GM23338 (cell line): ENCODE measurements around the gene UPK1B. TPM values are rescaled to one million over a fixed set of nuclear protein-coding genes. Genes with fewer than 3 reads are reported as not detected.

Experiments
- ATAC-seq: fragments of 200-7000 bp; cut with Tn5 transposase; 3 replicates; pipeline ENCODE4 v1.9.1; 2020
- DNase-seq: peaks from one replicate; pipeline ENCODE4 v3.0.0-alpha.2; 2015; ENCODE audit warnings: low spot score
- H2AFZ ChIP-seq: fragments of 200-600 bp; sonication (generic); 2 replicates; pipeline ENCODE4 v1.8.0; 2016; ENCODE audit warnings: antibody characterized with exemption, mild to moderate bottlenecking, moderate library complexity
- H3F3A ChIP-seq: fragments of 200-600 bp; sonication (generic); replicated peaks from 2 replicates; pipeline ENCODE4 v1.8.0; 2017; ENCODE audit warnings: antibody characterized with exemption, mixed run types, low read depth
- H3K27ac ChIP-seq: fragments of 200-600 bp; sonication (generic); 2 replicates; pipeline ENCODE4 v1.6.1; 2016; ENCODE audit warnings: low read depth
- H3K27me3 ChIP-seq: fragments of 200-600 bp; sonication (generic); 2 replicates; pipeline ENCODE4 v1.8.0; 2016; ENCODE audit warnings: mild to moderate bottlenecking, mixed run types, moderate library complexity; ENCODE audit not compliant: insufficient read depth
- H3K36me3 ChIP-seq: fragments of 200-600 bp; sonication (generic); 2 replicates; pipeline ENCODE4 v1.8.0; 2016; ENCODE audit warnings: mild to moderate bottlenecking; ENCODE audit not compliant: insufficient read depth
- H3K4me1 ChIP-seq: fragments of 200-600 bp; sonication (generic); 2 replicates; pipeline ENCODE4 v1.8.0; 2016; ENCODE audit warnings: mild to moderate bottlenecking, moderate library complexity; ENCODE audit not compliant: insufficient read depth
- H3K4me2 ChIP-seq: fragments of 200-600 bp; sonication (generic); 2 replicates; pipeline ENCODE4 v1.7.1; 2017; ENCODE audit warnings: mixed run types
- H3K4me3 ChIP-seq: fragments of 200-600 bp; sonication (generic); 2 replicates; pipeline ENCODE4 v1.6.1; 2016; ENCODE audit warnings: mixed run types
- H3K79me2 ChIP-seq: fragments of 200-600 bp; sonication (generic); replicated peaks from 2 replicates; pipeline ENCODE4 v1.8.0; 2017; ENCODE audit warnings: mild to moderate bottlenecking; ENCODE audit not compliant: insufficient read depth
- H3K9me2 ChIP-seq: fragments of 200-600 bp; sonication (generic); 2 replicates; pipeline ENCODE4 v1.8.0; 2017; ENCODE audit not compliant: insufficient read depth
- H4K20me1 ChIP-seq: fragments of 200-600 bp; sonication (generic); replicated peaks from 2 replicates; pipeline ENCODE4 v1.8.0; 2017; ENCODE audit warnings: mild to moderate bottlenecking; ENCODE audit not compliant: insufficient read depth
- H3K27ac Mint-ChIP-seq: 2 replicates; pipeline ENCODE4 v1.8.0; 2020; ENCODE audit warnings: inconsistent platforms, mild to moderate bottlenecking, moderate library complexity, mixed read lengths
- H3K27me3 Mint-ChIP-seq: 3 replicates; pipeline ENCODE4 v1.8.0; 2022; ENCODE audit warnings: low read depth, mild to moderate bottlenecking, moderate library complexity, mixed read lengths, inconsistent platforms; ENCODE audit not compliant: insufficient read depth, poor library complexity
- H3K36me3 Mint-ChIP-seq: 3 replicates; pipeline ENCODE4 v1.8.0; 2021; ENCODE audit warnings: low read depth, mild to moderate bottlenecking, inconsistent platforms, moderate library complexity, mixed read lengths
- H3K4me1 Mint-ChIP-seq: 3 replicates; pipeline ENCODE4 v1.8.0; 2020; ENCODE audit warnings: mild to moderate bottlenecking, inconsistent platforms, mixed read lengths
- H3K4me3 Mint-ChIP-seq: 3 replicates; pipeline ENCODE4 v1.8.0; 2021; ENCODE audit warnings: moderate library complexity, mild to moderate bottlenecking, inconsistent platforms, mixed read lengths
- H3K9me3 Mint-ChIP-seq: 3 replicates; pipeline ENCODE4 v1.8.0; 2020; ENCODE audit warnings: moderate library complexity, mild to moderate bottlenecking, inconsistent platforms, mixed read lengths
- CREB1 ChIP-seq: fragments of 250-450 bp; sonication (Bioruptor Pico); IDR thresholded peaks from 2 replicates; pipeline ENCODE4 v1.5.0; 2020; ENCODE audit warnings: low read depth, mild to moderate bottlenecking, moderate library complexity
- CTCF ChIP-seq, 2 experiments: fragments of 200-600 bp in 1 of 2; sonication (generic) in 1 of 2; conservative IDR thresholded peaks; 2 replicates each; pipeline versions ENCODE4 v1.5.1 to v1.6.1; 2016 to 2017; ENCODE audit warnings: antibody characterized with exemption in 2 of 2, low read depth in 2 of 2, mild to moderate bottlenecking in 2 of 2, moderate library complexity in 1 of 2
- EZH2 ChIP-seq: fragments of 200-600 bp; sonication (generic); IDR thresholded peaks from one replicate; pipeline ENCODE4 v1.8.0; 2017; ENCODE audit warnings: antibody characterized with exemption, mild to moderate bottlenecking, low read depth; ENCODE audit not compliant: unreplicated experiment
- JUNB ChIP-seq: IDR thresholded peaks from one replicate; pipeline ENCODE4 v1.6.1; 2016; ENCODE audit warnings: antibody characterized with exemption; ENCODE audit not compliant: unreplicated experiment
- POLR2AphosphoS5 ChIP-seq: IDR thresholded peaks from 2 replicates; pipeline ENCODE4 v1.6.1; 2016; ENCODE audit warnings: antibody characterized with exemption, low read depth
- REST ChIP-seq: IDR thresholded peaks from one replicate; pipeline ENCODE4 v1.6.1; 2018; ENCODE audit warnings: antibody characterized with exemption; ENCODE audit not compliant: unreplicated experiment
- STAT1 ChIP-seq: IDR thresholded peaks from one replicate; pipeline ENCODE4 v1.6.1; 2016; ENCODE audit warnings: antibody characterized with exemption; ENCODE audit not compliant: unreplicated experiment
- ZNF114 ChIP-seq: fragments of 250-450 bp; sonication (Bioruptor Pico); IDR thresholded peaks from 2 replicates; pipeline ENCODE4 v1.5.0; 2020; ENCODE audit warnings: mild to moderate bottlenecking, moderate library complexity
- polyA plus RNA-seq: library from polyadenylated mRNA; unstranded; fragments of >200 nt; fragmentation: Nextera tagmentation; extraction: Ambion mirVana; gene quantifications from 2 replicates; pipeline ENCODE4 v1.2.1, GENCODE V29; 2016
- total RNA-seq: library from RNA; depleted of rRNA; stranded (reverse); fragments of >200 nt; shearing (Covaris generic); gene quantifications from 2 replicates; pipeline ENCODE4 v1.2.3, GENCODE V29; 2014

The UPK1B gene
- total and polyA plus RNA-seq, 2 experiments from 2014 or later: 0.39 to 0.66 TPM

GRCh38 chr3:119181765-119182164 is 8.4 kb downstream of the UPK1B start (continued):
- TF ChIP-seq REST: no peak
- no peak for TF ChIP-seq EZH2
- no peak for TF ChIP-seq CTCF (conservative IDR thresholded peaks at IDR 0.05; ENCODE audit: low read depth in 2 of 2)
- no peak for TF ChIP-seq STAT1

- H3K9me3 Mint-ChIP-seq: no peaks in the 10 kb centered on the region
- Histone ChIP-seq H3K27me3 (no peaks in the 10 kb centered on the region), H3K4me1 (no peaks in the 10 kb centered on the region), H3K36me3 (no peaks in the 10 kb centered on the region), H3K27ac (no peak overlapping the region), H3K4me2 (no peak overlapping the region), H3K9me2 (no peaks in the 10 kb centered on the region), H2AFZ (no peak overlapping the region), H3F3A (no peaks in the 10 kb centered on the region), H3K4me3 (no peak overlapping the region), H3K79me2 (no peaks in the 10 kb centered on the region), H4K20me1 (no peaks in the 10 kb centered on the region)
- TF ChIP-seq JUNB: no peak
- no peak for TF ChIP-seq STAT1
- TF ChIP-seq EZH2: no peak
- no peak for TF ChIP-seq POLR2AphosphoS5
- TF ChIP-seq ZNF114: no peak
- no peak for TF ChIP-seq CTCF (conservative IDR thresholded peaks at IDR 0.05; ENCODE audit: low read depth in 2 of 2)
- no peak for TF ChIP-seq CREB1 (CRISPR knock-in tag)
- H3K4me3 Mint-ChIP-seq: no peak overlapping the region
- ATAC-seq (no peak), DNase-seq (no peak)
- no peaks in the 10 kb centered on the region for H3K27me3 Mint-ChIP-seq
- H3K27ac Mint-ChIP-seq: no peak overlapping the region
- no peaks in the 10 kb centered on the region for H3K36me3 Mint-ChIP-seq
- H3K4me1 Mint-ChIP-seq: peaks cover 3% of the 10 kb centered on the region; the same call in 1 of the 3 replicates
Observed at GRCh38 chr3:119184111-119184510, 10.7 kb downstream of the UPK1B start.
